IMR-90 (cell line): ENCODE results near the gene A3GALT2. TPM values are rescaled to one million over a fixed set of nuclear protein-coding genes. Genes with fewer than 3 reads are reported as not detected.

ENCODE experiments used
- ATAC-seq: fragments of 200-7000 bp; cut with Tn5 transposase; 2 replicates; pipeline ENCODE4 v1.9.1; 2020; ENCODE audit warnings: low read depth, mild to moderate bottlenecking, moderate library complexity
- BruUV-seq: library from RNA; stranded (reverse); fragments of 400-500 nt; replicated peaks from 2 replicates; lab custom pipeline; 2021; lab: Mats Ljungman, UMichigan
- CTCF ChIA-PET: fragments of 300-600 bp; formaldehyde crosslinking; extraction: SDS; loops from one replicate; lab custom pipeline; 2021; ENCODE audit warnings: antibody characterized with exemption; lab: Yijun Ruan, JAX
- POLR2A ChIA-PET: fragments of 300-600 bp; sonication (Branson Sonifier 250); formaldehyde crosslinking; loops from one replicate; lab custom pipeline; 2022; ENCODE audit warnings: antibody characterized with exemption; ENCODE audit not compliant: unreplicated experiment; lab: Charles Lee
- DNase-seq: peaks from one replicate; pipeline ENCODE4 v3.0.0; 2013
- H2AFZ ChIP-seq: replicated peaks from 2 replicates; pipeline ENCODE3; 2013; ENCODE audit warnings: low read length, mild to moderate bottlenecking; ENCODE audit not compliant: poor library complexity
- H2AK5ac ChIP-seq: 2 replicates; pipeline ENCODE4 v1.6.1; 2013; ENCODE audit warnings: low read depth, low read length, inconsistent platforms
- H2AK9ac ChIP-seq: replicated peaks from 2 replicates; pipeline ENCODE3; 2013; ENCODE audit warnings: mild to moderate bottlenecking, low read depth, low read length, moderate library complexity; ENCODE audit not compliant: poor library complexity
- H2BK120ac ChIP-seq: 2 replicates; pipeline ENCODE4 v1.6.1; 2013; ENCODE audit warnings: low read depth, low read length, inconsistent platforms
- H2BK15ac ChIP-seq: 3 replicates; pipeline ENCODE4 v1.6.1; 2013; ENCODE audit warnings: low read depth, low read length, inconsistent platforms
- H2BK20ac ChIP-seq: 2 replicates; pipeline ENCODE4 v1.6.1; 2013; ENCODE audit warnings: low read depth, mild to moderate bottlenecking, inconsistent platforms, low read length, moderate library complexity
- H2BK5ac ChIP-seq: 2 replicates; pipeline ENCODE4 v1.6.1; 2013; ENCODE audit warnings: mild to moderate bottlenecking, low read depth, low read length, inconsistent platforms; ENCODE audit not compliant: poor library complexity, severe bottlenecking
- H3K14ac ChIP-seq: replicated peaks from 2 replicates; pipeline ENCODE4 v1.6.1; 2013; ENCODE audit warnings: low read depth, low read length, inconsistent platforms
- H3K18ac ChIP-seq: 2 replicates; pipeline ENCODE4 v1.6.1; 2013; ENCODE audit warnings: low read depth, low read length, control low read depth
- H3K23ac ChIP-seq: 2 replicates; pipeline ENCODE4 v1.6.1; 2013; ENCODE audit warnings: low read depth, low read length, inconsistent platforms
- H3K27ac ChIP-seq: 2 replicates; pipeline ENCODE4 v1.5.1; 2013; ENCODE audit warnings: mild to moderate bottlenecking, control low read depth, low read length; ENCODE audit not compliant: insufficient read depth
- H3K27me3 ChIP-seq: 2 replicates; pipeline ENCODE4 v1.6.1; 2013; ENCODE audit warnings: low read length; ENCODE audit not compliant: control insufficient read depth, insufficient read depth
- H3K36me3 ChIP-seq: 2 replicates; pipeline ENCODE4 v1.6.1; 2013; ENCODE audit warnings: low read length, mixed read lengths; ENCODE audit not compliant: control insufficient read depth, insufficient read depth
- H3K4ac ChIP-seq: 2 replicates; pipeline ENCODE4 v1.6.1; 2013; ENCODE audit warnings: low read depth, low read length, inconsistent platforms
- H3K4me1 ChIP-seq: 2 replicates; pipeline ENCODE4 v1.6.1; 2013; ENCODE audit warnings: low read length, mixed read lengths; ENCODE audit not compliant: control insufficient read depth, insufficient read depth
- H3K4me2 ChIP-seq: 2 replicates; pipeline ENCODE4 v1.6.1; 2013; ENCODE audit warnings: low read depth, mild to moderate bottlenecking, control low read depth, low read length, moderate library complexity
- H3K4me3 ChIP-seq: 2 replicates; pipeline ENCODE4 v1.5.1; 2013; ENCODE audit warnings: low read depth, mild to moderate bottlenecking, control low read depth, low read length, moderate library complexity; ENCODE audit not compliant: insufficient read depth
- H3K56ac ChIP-seq: 2 replicates; pipeline ENCODE4 v1.6.1; 2013; ENCODE audit warnings: low read length, inconsistent platforms; ENCODE audit not compliant: insufficient read depth; ENCODE audit errors: extremely low read depth
- H3K79me1 ChIP-seq, 2 experiments: 2 replicates each; pipeline ENCODE4 v1.6.1; 2013; ENCODE audit warnings: low read length in 2 of 2, inconsistent platforms in 1 of 2, low read depth in 1 of 2
- H3K9ac ChIP-seq: 2 replicates; pipeline ENCODE4 v1.6.1; 2013; ENCODE audit warnings: low read depth, low read length, control low read depth
- H3K9me1 ChIP-seq: 2 replicates; pipeline ENCODE4 v1.6.1; 2013; ENCODE audit warnings: low read length, inconsistent platforms; ENCODE audit not compliant: insufficient read depth
- H3K9me3 ChIP-seq: 2 replicates; pipeline ENCODE4 v1.6.1; 2013; ENCODE audit warnings: low read length; ENCODE audit not compliant: control insufficient read depth, insufficient read depth
- H4K20me1 ChIP-seq: 2 replicates; pipeline ENCODE4 v1.6.1; 2013; ENCODE audit warnings: low read length, inconsistent platforms; ENCODE audit not compliant: insufficient read depth
- H4K5ac ChIP-seq: 2 replicates; pipeline ENCODE4 v1.6.1; 2013; ENCODE audit warnings: mild to moderate bottlenecking, low read depth, low read length, control low read depth
- H4K8ac ChIP-seq, 2 experiments: 2 replicates each; pipeline ENCODE4 v1.6.1; 2013; ENCODE audit warnings: low read depth in 2 of 2, low read length in 2 of 2, control low read depth in 1 of 2, inconsistent platforms in 1 of 2
- H4K91ac ChIP-seq: 2 replicates; pipeline ENCODE4 v1.6.1; 2013; ENCODE audit warnings: low read depth, low read length, inconsistent platforms; ENCODE audit not compliant: insufficient read depth
- BHLHE40 ChIP-seq: fragments of 150-350 bp; IDR thresholded peaks from 2 replicates; pipeline ENCODE4 v1.6.1; 2016; ENCODE audit warnings: mild to moderate bottlenecking, low read depth, low read length
- CEBPB ChIP-seq: IDR thresholded peaks from 2 replicates; pipeline ENCODE4 v1.6.1; 2012; ENCODE audit warnings: low read depth, low read length, improper control_type of control experiment
- CHD1 ChIP-seq: IDR thresholded peaks from 2 replicates; pipeline ENCODE4 v1.6.1; 2012; ENCODE audit warnings: low read depth, low read length, improper control_type of control experiment
- CTCF ChIP-seq: conservative IDR thresholded peaks from 2 replicates; pipeline ENCODE4 v1.5.1; 2012; ENCODE audit warnings: mild to moderate bottlenecking, low read depth, low read length, improper control_type of control experiment
- FOS ChIP-seq: fragments of 150-350 bp; IDR thresholded peaks from 2 replicates; pipeline ENCODE4 v1.6.1; 2016; ENCODE audit warnings: low read depth, low read length
- MAFK ChIP-seq: IDR thresholded peaks from 2 replicates; pipeline ENCODE4 v1.6.1; 2012; ENCODE audit warnings: low read depth, low read length, improper control_type of control experiment
- MAZ ChIP-seq: IDR thresholded peaks from 2 replicates; pipeline ENCODE4 v1.6.1; 2012; ENCODE audit warnings: low read depth, mild to moderate bottlenecking, low read length, improper control_type of control experiment, moderate library complexity, borderline replicate concordance
- MXI1 ChIP-seq: IDR thresholded peaks from 2 replicates; pipeline ENCODE4 v1.6.1; 2012; ENCODE audit warnings: low read depth, mild to moderate bottlenecking, low read length, moderate library complexity, borderline replicate concordance
- NFE2L2 ChIP-seq: fragments of 150-350 bp; IDR thresholded peaks from 2 replicates; pipeline ENCODE4 v1.6.1; 2016; ENCODE audit warnings: low read depth, mild to moderate bottlenecking, low read length
- POLR2A ChIP-seq: IDR thresholded peaks from 2 replicates; pipeline ENCODE4 v1.6.1; 2012; ENCODE audit warnings: mild to moderate bottlenecking, low read depth, low read length
- RAD21 ChIP-seq: IDR thresholded peaks from 2 replicates; pipeline ENCODE4 v1.6.1; 2012; ENCODE audit warnings: low read length, improper control_type of control experiment
- RCOR1 ChIP-seq: IDR thresholded peaks from 2 replicates; pipeline ENCODE4 v1.6.1; 2012; ENCODE audit warnings: mild to moderate bottlenecking, low read length, improper control_type of control experiment; ENCODE audit not compliant: insufficient replicate concordance
- RFX5 ChIP-seq: IDR thresholded peaks from 2 replicates; pipeline ENCODE4 v1.8.0; 2012; ENCODE audit warnings: low read depth, mild to moderate bottlenecking, low read length, moderate library complexity
- SMC3 ChIP-seq: fragments of 150-350 bp; IDR thresholded peaks from 2 replicates; pipeline ENCODE4 v1.6.1; 2016; ENCODE audit warnings: low read depth, mild to moderate bottlenecking, antibody characterized with exemption, low read length, moderate library complexity
- USF2 ChIP-seq: fragments of 150-350 bp; IDR thresholded peaks from 2 replicates; pipeline ENCODE4 v1.6.1; 2017; ENCODE audit warnings: mild to moderate bottlenecking, antibody characterized with exemption, low read length, low read depth
- WGBS, 2 experiments: methylation state at CpG; one replicate each; pipeline versions ENCODE4 v1.1.5 to v1.1.7; 2013; ENCODE audit warnings: missing lambda C conversion rate in 2 of 2; ENCODE audit not compliant: insufficient read length in 1 of 2; ENCODE audit errors: extremely low coverage in 2 of 2; 5-methylcytosine and 5-hydroxymethylcytosine counted together
- dilution Hi-C: fragments of 300-500 bp; cut with HindIII; formaldehyde crosslinking; loops from one replicate; pipeline ENCODE4 v1.14.3; 2018; ENCODE audit warnings: low sequenced_read_pairs; ENCODE audit not compliant: unreplicated experiment
- in situ Hi-C: fragments of 300-500 bp; cut with MboI; formaldehyde crosslinking; loops from 3 replicates; pipeline ENCODE4 v1.14.3; 2019; ENCODE audit warnings: low sequenced_read_pairs, inconsistent platforms, mixed read lengths
- intact Hi-C: fragments of 100-400 bp; cut with micrococcal nuclease; formaldehyde crosslinking; loops from 2 replicates; pipeline ENCODE4 v1.10.0; 2022
- polyA plus RNA-seq, 3 experiments: library from polyadenylated mRNA; depleted of rRNA; stranded (reverse); fragments of >200 nt; gene quantifications; 2 replicates each; pipeline ENCODE4 v1.2.3, GENCODE V29; 2012; ENCODE audit warnings: low replicate concordance in 1 of 3
- total RNA-seq: library from RNA; depleted of rRNA; stranded (reverse); fragments of >200 nt; gene quantifications from 2 replicates; pipeline ENCODE4 v1.2.3, GENCODE V29; 2012
- TF ChIP-seq, protein P1 (sequence below): fragments of 150-350 bp; IDR thresholded peaks from 2 replicates; pipeline ENCODE4 v1.6.1; 2016; ENCODE audit warnings: low read depth, mild to moderate bottlenecking, low read length, moderate library complexity, borderline replicate concordance

Gene A3GALT2
- total and polyA plus RNA-seq, 2 of the 4 experiments (the other 2 are of a cell fraction): not detected

DNA sequence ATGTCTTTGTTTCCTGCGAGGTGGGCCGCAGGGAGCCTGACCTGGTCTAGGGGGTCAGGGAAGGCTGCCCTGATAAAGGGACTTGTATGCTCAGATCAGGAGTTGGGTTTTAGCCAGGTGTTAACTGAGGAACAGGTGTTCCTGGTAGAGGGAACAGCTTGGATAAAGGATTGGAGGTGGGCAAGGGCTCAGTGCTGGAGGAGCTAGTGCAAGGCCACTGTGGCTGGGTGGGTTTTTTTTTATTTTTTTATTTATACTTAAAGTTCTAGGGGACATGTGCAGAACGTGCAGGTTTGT lies 31.1 kb downstream of the A3GALT2 start:
- Histone ChIP-seq H2BK15ac (no peak overlapping the region), H3K9ac (no peak overlapping the region), H2AK5ac (no peak overlapping the region), H4K91ac (no peak overlapping the region), H3K18ac (no peak overlapping the region), H4K5ac (no peak overlapping the region), H2BK120ac (no peak overlapping the region), H3K4me3 (no peak overlapping the region), H2BK5ac (no peak overlapping the region), H3K79me1 (peaks cover 0 to 19% of the 10 kb centered on the region in 2 experiments; a peak in 3 of 4 replicates), H3K23ac (no peak overlapping the region), H2BK20ac (no peak overlapping the region), H3K36me3 (peaks cover 27% of the 10 kb centered on the region), H2AFZ (no peak overlapping the region), H3K4me2 (no peak overlapping the region), H4K8ac (no peak overlapping the region), H3K14ac (no peak overlapping the region), H3K4ac (no peak overlapping the region), H4K20me1 (peaks cover 4% of the 10 kb centered on the region; the same call in 1 of the 2 replicates), H3K27ac (no peak overlapping the region), H3K9me1 (peaks cover 7% of the 10 kb centered on the region), H3K9me3 (no peaks in the 10 kb centered on the region), H3K27me3 (no peaks in the 10 kb centered on the region), H2AK9ac (no peak overlapping the region), H3K56ac (no peak overlapping the region), H3K4me1 (no peaks in the 10 kb centered on the region)
- ATAC-seq: no peak
- TF ChIP-seq, protein P1, sequence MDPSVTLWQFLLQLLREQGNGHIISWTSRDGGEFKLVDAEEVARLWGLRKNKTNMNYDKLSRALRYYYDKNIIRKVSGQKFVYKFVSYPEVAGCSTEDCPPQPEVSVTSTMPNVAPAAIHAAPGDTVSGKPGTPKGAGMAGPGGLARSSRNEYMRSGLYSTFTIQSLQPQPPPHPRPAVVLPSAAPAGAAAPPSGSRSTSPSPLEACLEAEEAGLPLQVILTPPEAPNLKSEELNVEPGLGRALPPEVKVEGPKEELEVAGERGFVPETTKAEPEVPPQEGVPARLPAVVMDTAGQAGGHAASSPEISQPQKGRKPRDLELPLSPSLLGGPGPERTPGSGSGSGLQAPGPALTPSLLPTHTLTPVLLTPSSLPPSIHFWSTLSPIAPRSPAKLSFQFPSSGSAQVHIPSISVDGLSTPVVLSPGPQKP: no peak
- TF ChIP-seq CEBPB (no peak), CHD1 (no peak), POLR2A (no peak), RCOR1 (no peak), SMC3 (no peak), USF2 (no peak), BHLHE40 (no peak), NFE2L2 (no peak), CTCF (no peak), FOS (no peak), MAZ (no peak), MAFK (no peak), RAD21 (no peak), RFX5 (no peak), MXI1 (no peak)
- in situ Hi-C loops: loop anchor here (10.0 kb wide), 1 partner anchor 325 kb away; no protein-coding TSS in a partner anchor
- dilution Hi-C loops: no loop called here
- POLR2A ChIA-PET: no interaction called here
- CTCF ChIA-PET: no interaction called here
- BruUV-seq: no TSS peak
- no peak for DNase-seq
- intact Hi-C loops: loop anchor here (10.0 kb wide), 1 partner anchor 185 kb away; no protein-coding TSS in a partner anchor
- WGBS, 2 experiments: 100% methylated on average over 1 of the region's 3 CpGs; no CpG with 5 or more reads in 1 of the 2 experiments
